ENCODE data around the gene B9D2. TPM values are rescaled to one million over a fixed set of nuclear protein-coding genes. Genes with fewer than 3 reads are reported as not detected.

B9D2 gene
- total RNA-seq, 2 donors from 2014 or later, result 4.5 to 6.2 TPM

- Mint-ChIP-seq H3K4me1 (no peaks in the 10 kb centered on the region), H3K4me3 (no peak overlapping the region), H3K27me3 (ENCODE audit: insufficient read depth) (no peaks in the 10 kb centered on the region), H3K9me3 (no peaks in the 10 kb centered on the region), H3K36me3 (ENCODE audit: low read depth) (peaks cover 49% of the 10 kb centered on the region), H3K27ac (no peak overlapping the region)
- no peak overlapping the region for H3K4me3 ChIP-seq (ENCODE audit: low read length)
- no peaks in the 10 kb centered on the region for H3K27me3 ChIP-seq (ENCODE audit: control insufficient read depth, insufficient read depth, low read length, poor library complexity, severe bottlenecking)
- H3K36me3 ChIP-seq (ENCODE audit: control insufficient read depth, insufficient read depth, low read length), result peaks cover 51% of the 10 kb centered on the region
- H3K27ac ChIP-seq (ENCODE audit: low read depth, low read length), result no peak overlapping the region
- no peaks in the 10 kb centered on the region for H3K9me3 ChIP-seq (ENCODE audit: control insufficient read depth, low read length)
- 91 to 93% methylated on average over 9 to 10 of the region's 10 CpGs for WGBS, 2 experiments (ENCODE audit: insufficient coverage in 1 of 2, insufficient read length in 1 of 2)
- no peaks in the 10 kb centered on the region for H3K4me1 ChIP-seq (ENCODE audit: control insufficient read depth, insufficient read depth, low read length)
- no peak overlapping the region for H3K9ac ChIP-seq (ENCODE audit: extremely low read depth, low read length, poor library complexity, severe bottlenecking)
- DNase-seq, result no peak
- no peak for TF ChIP-seq CTCF (conservative IDR thresholded peaks at IDR 0.05)
Observed at GRCh38 chr19:41335467-41335866, 28.5 kb downstream of the B9D2 start.

- Mint-ChIP-seq H3K9me3 (no peaks in the 10 kb centered on the region), H3K36me3 (ENCODE audit: low read depth) (peaks cover 47% of the 10 kb centered on the region), H3K27me3 (ENCODE audit: insufficient read depth) (no peaks in the 10 kb centered on the region), H3K27ac (no peak overlapping the region), H3K4me1 (no peaks in the 10 kb centered on the region), H3K4me3 (no peak overlapping the region)
- Histone ChIP-seq H3K27ac (ENCODE audit: low read depth, low read length) (no peak overlapping the region), H3K9ac (ENCODE audit: extremely low read depth, low read length, poor library complexity, severe bottlenecking) (no peak overlapping the region), H3K27me3 (ENCODE audit: control insufficient read depth, insufficient read depth, low read length, poor library complexity, severe bottlenecking) (no peaks in the 10 kb centered on the region), H3K4me3 (ENCODE audit: low read length) (no peak overlapping the region), H3K4me1 (ENCODE audit: control insufficient read depth, insufficient read depth, low read length) (no peaks in the 10 kb centered on the region), H3K9me3 (ENCODE audit: control insufficient read depth, low read length) (no peaks in the 10 kb centered on the region), H3K36me3 (ENCODE audit: control insufficient read depth, insufficient read depth, low read length) (peaks cover 51% of the 10 kb centered on the region)
- WGBS, 2 experiments (ENCODE audit: insufficient coverage in 1 of 2, insufficient read length in 1 of 2), result 93 to 94% methylated on average over 2 to 5 of the region's 5 CpGs
- no peak for TF ChIP-seq CTCF (conservative IDR thresholded peaks at IDR 0.05)
- no peak for DNase-seq
Observed at GRCh38 chr19:41334793-41335192, 29.2 kb downstream of the B9D2 start.

GRCh38 chr19:41332468-41332867 is 31.5 kb downstream of the B9D2 start:
- Histone ChIP-seq H3K27ac (ENCODE audit: low read depth, low read length) (no peak overlapping the region), H3K36me3 (ENCODE audit: control insufficient read depth, insufficient read depth, low read length) (peaks cover 56% of the 10 kb centered on the region), H3K4me3 (ENCODE audit: low read length) (no peak overlapping the region), H3K9ac (ENCODE audit: extremely low read depth, low read length, poor library complexity, severe bottlenecking) (no peak overlapping the region), H3K9me3 (ENCODE audit: control insufficient read depth, low read length) (no peaks in the 10 kb centered on the region), H3K27me3 (ENCODE audit: control insufficient read depth, insufficient read depth, low read length, poor library complexity, severe bottlenecking) (no peaks in the 10 kb centered on the region), H3K4me1 (ENCODE audit: control insufficient read depth, insufficient read depth, low read length) (no peaks in the 10 kb centered on the region)
- DNase-seq, result no peak
- TF ChIP-seq CTCF (conservative IDR thresholded peaks at IDR 0.05), result no peak
- Mint-ChIP-seq H3K36me3 (ENCODE audit: low read depth) (peaks cover 53% of the 10 kb centered on the region), H3K27ac (no peak overlapping the region), H3K4me3 (no peak overlapping the region), H3K9me3 (no peaks in the 10 kb centered on the region), H3K4me1 (peaks cover 11% of the 10 kb centered on the region), H3K27me3 (ENCODE audit: insufficient read depth) (no peaks in the 10 kb centered on the region)
- 94 to 95% methylated on average over 4 to 5 of the region's 5 CpGs for WGBS, 2 experiments (ENCODE audit: insufficient coverage in 1 of 2, insufficient read length in 1 of 2)
